SU-DHL-6 (cell line): ENCODE results near the gene TFAP2E.

Experiments used
- H2AFZ ChIP-seq: fragments of 200-600 bp; sonication (generic); 2 replicates; pipeline ENCODE4 v1.6.1; 2014; ENCODE audit warnings: low read depth, mild to moderate bottlenecking, moderate library complexity, mixed read lengths, antibody characterized with exemption, low read length; ENCODE audit not compliant: severe bottlenecking
- H3F3A ChIP-seq: fragments of 200-600 bp; shearing (Covaris generic); 2 replicates; pipeline ENCODE4 v1.6.0; 2016; ENCODE audit warnings: antibody characterized with exemption, mild to moderate bottlenecking; ENCODE audit not compliant: insufficient read depth
- H3K27ac ChIP-seq: fragments of 200-600 bp; sonication (generic); 2 replicates; pipeline ENCODE4 v1.5.1; 2016; ENCODE audit warnings: low read depth, mild to moderate bottlenecking, low read length, moderate library complexity, mixed read lengths
- H3K27me3 ChIP-seq: fragments of 200-600 bp; sonication (generic), shearing (Covaris generic); 2 replicates; pipeline ENCODE4 v1.6.0; 2014; ENCODE audit warnings: mild to moderate bottlenecking, low read length
- H3K36me3 ChIP-seq: fragments of 200-600 bp; sonication (generic); 2 replicates; pipeline ENCODE4 v1.6.1; 2014; ENCODE audit warnings: mild to moderate bottlenecking, low read length, mixed read lengths
- H3K4me2 ChIP-seq: fragments of 300-600, 200-600 bp; shearing (Covaris generic), sonication (generic); 2 replicates; pipeline ENCODE4 v1.6.0; 2014; ENCODE audit warnings: low read length, low read depth, mild to moderate bottlenecking; ENCODE audit not compliant: poor library complexity, severe bottlenecking
- H3K4me3 ChIP-seq: fragments of 200-600 bp; sonication (generic); 2 replicates; pipeline ENCODE4 v1.5.1; 2014; ENCODE audit warnings: antibody characterized with exemption, low read length, mild to moderate bottlenecking, mixed read lengths; ENCODE audit not compliant: insufficient read depth, poor library complexity, severe bottlenecking
- H3K79me2 ChIP-seq: fragments of 200-600 bp; sonication (generic); 2 replicates; pipeline ENCODE4 v1.6.1; 2014; ENCODE audit warnings: mild to moderate bottlenecking, low read length, moderate library complexity; ENCODE audit not compliant: insufficient read depth
- H3K9ac ChIP-seq: fragments of 200-600 bp; sonication (generic); 2 replicates; pipeline ENCODE4 v1.7.0; 2014; ENCODE audit warnings: mild to moderate bottlenecking, low read length
- H3K9me2 ChIP-seq: fragments of 200-600 bp; sonication (generic); replicated peaks from 2 replicates; pipeline ENCODE4 v1.6.1; 2014; ENCODE audit warnings: low read length; ENCODE audit not compliant: insufficient read depth
- H3K9me3 ChIP-seq: fragments of 200-600 bp; sonication (generic); 2 replicates; pipeline ENCODE4 v1.6.1; 2014; ENCODE audit warnings: low read length, mixed read lengths; ENCODE audit not compliant: insufficient read depth
- H4K20me1 ChIP-seq: fragments of 200-600 bp; sonication (generic); 2 replicates; pipeline ENCODE4 v1.6.1; 2014; ENCODE audit warnings: low read depth, mild to moderate bottlenecking, antibody characterized with exemption, low read length, moderate library complexity, mixed read lengths
- CTCF ChIP-seq: fragments of 200-600 bp; sonication (generic); IDR thresholded peaks from one replicate; pipeline ENCODE4 v1.5.1; 2017; ENCODE audit warnings: antibody characterized with exemption, mild to moderate bottlenecking, low read length, moderate library complexity; ENCODE audit not compliant: insufficient read depth, poor library complexity, severe bottlenecking
- EZH2phosphoT487 ChIP-seq: fragments of 200-600 bp; sonication (generic), shearing (Covaris generic); conservative IDR thresholded peaks from 2 replicates; pipeline ENCODE4 v1.6.1; 2018; ENCODE audit warnings: mild to moderate bottlenecking, antibody characterized with exemption, low read length, moderate library complexity, mixed read lengths

The TFAP2E gene

GRCh38 chr1:35573198-35574124, at the start of gene TFAP2E:
Gene TFAP2E, plus strand, starts transcription at chr1:35573314. Its CDS starts 264 bp downstream, at chr1:35573578.
- Histone ChIP-seq H2AFZ (no peak within 1 kb of the TSS), H3K27me3 (no peaks in the 10 kb centered on the region), H3K9ac (no peak within 1 kb of the TSS), H3K27ac (no peak within 1 kb of the TSS), H3K4me3 (no peak within 1 kb of the TSS), H4K20me1 (no peaks in the 10 kb centered on the region), H3K9me3 (no peaks in the 10 kb centered on the region), H3F3A (no peaks in the 10 kb centered on the region), H3K4me2 (no peak within 1 kb of the TSS), H3K79me2 (no peaks in the 10 kb centered on the region), H3K36me3 (no peaks in the 10 kb centered on the region), H3K9me2 (no peaks in the 10 kb centered on the region)
- TF ChIP-seq EZH2phosphoT487 = no peak

GRCh38 chr1:35524106-35524505, 49.0 kb upstream of the TFAP2E start:
- Histone ChIP-seq H3K9me2 (no peaks in the 10 kb centered on the region), H3K9ac (no peak overlapping the region), H3K79me2 (0 out of 2 replicates have a peak, but pooled peaks cover 3% of the 10 kb centered on the region), H2AFZ (no peak overlapping the region), H3K9me3 (no peaks in the 10 kb centered on the region), H3K36me3 (no peaks in the 10 kb centered on the region), H4K20me1 (no peaks in the 10 kb centered on the region), H3F3A (0 out of 2 replicates have a peak, but pooled peaks cover 2% of the 10 kb centered on the region), H3K27ac (no peak overlapping the region), H3K4me3 (no peak overlapping the region), H3K27me3 (no peaks in the 10 kb centered on the region), H3K4me2 (no peak overlapping the region)
- no peak for TF ChIP-seq EZH2phosphoT487
- no peak for TF ChIP-seq CTCF

- Histone ChIP-seq H2AFZ (no peak overlapping the region), H3K27ac (no peak overlapping the region), H3K9me2 (no peaks in the 10 kb centered on the region), H3K36me3 (no peaks in the 10 kb centered on the region), H3K9ac (no peak overlapping the region), H3K27me3 (no peaks in the 10 kb centered on the region), H3K4me2 (no peak overlapping the region), H3K4me3 (no peak overlapping the region), H3F3A (no peaks in the 10 kb centered on the region), H3K79me2 (no peaks in the 10 kb centered on the region), H3K9me3 (no peaks in the 10 kb centered on the region), H4K20me1 (no peaks in the 10 kb centered on the region)
- TF ChIP-seq CTCF = no peak
- no peak for TF ChIP-seq EZH2phosphoT487
These were observed 42.9 kb upstream of the TFAP2E start for GRCh38 chr1:35530168-35530567.

GRCh38 chr1:35530946-35531345, 42.2 kb upstream of the TFAP2E start:
- H3K9ac ChIP-seq = no peak overlapping the region
- H3K27ac ChIP-seq = no peak overlapping the region
- no peak overlapping the region for H3K4me2 ChIP-seq
- no peaks in the 10 kb centered on the region for H3K9me2 ChIP-seq
- no peaks in the 10 kb centered on the region for H3K36me3 ChIP-seq
- TF ChIP-seq EZH2phosphoT487 (no peak), CTCF (no peak)
- no peaks in the 10 kb centered on the region for H3F3A ChIP-seq
- H3K4me3 ChIP-seq = no peak overlapping the region
- no peak overlapping the region for H2AFZ ChIP-seq
- no peaks in the 10 kb centered on the region for H3K9me3 ChIP-seq
- H3K27me3 ChIP-seq = no peaks in the 10 kb centered on the region
- 0 out of 2 replicates have a peak, but pooled peaks cover 3% of the 10 kb centered on the region for H3K79me2 ChIP-seq
- no peaks in the 10 kb centered on the region for H4K20me1 ChIP-seq
